C4-2B (cell line): ENCODE results near the gene R3HDM4.

Experiments used
- CTCF ChIP-seq: fragments of 450-650 bp; conservative IDR thresholded peaks from 2 replicates; pipeline ENCODE4 v1.5.1; 2017; ENCODE audit warnings: mild to moderate bottlenecking
- ZFX ChIP-seq: fragments of 450-650 bp; IDR thresholded peaks from 2 replicates; pipeline ENCODE4 v1.6.1; 2017

GRCh38 chr19:933553-933882 lies 20.5 kb upstream of the R3HDM4 start:
- TF ChIP-seq CTCF (no peak), ZFX (no peak)
